ENCODE results near the gene RAD54L2. TPM values are rescaled to one million over a fixed set of nuclear protein-coding genes. Genes with fewer than 3 reads are reported as not detected.
"Not testable (repeated sequence)": the region's sequence is repeated elsewhere in the genome, so short reads cannot be mapped to it uniquely, and the experiment has no call there.

The RAD54L2 gene
- total RNA-seq, 1 donor from 2014 or later = 58.1 TPM

- no peak for DNase-seq (ENCODE audit: low read depth, low spot score)
- H3K4me3 Mint-ChIP-seq = peak overlapping the region; percentile 91
- no peaks in the 10 kb centered on the region for H3K9me3 Mint-ChIP-seq
- H3K36me3 Mint-ChIP-seq (ENCODE audit: low read depth) = no peaks in the 10 kb centered on the region
- H3K27me3 Mint-ChIP-seq (ENCODE audit: low read depth) = peaks cover 2% of the 10 kb centered on the region
- TF ChIP-seq, protein P1, sequence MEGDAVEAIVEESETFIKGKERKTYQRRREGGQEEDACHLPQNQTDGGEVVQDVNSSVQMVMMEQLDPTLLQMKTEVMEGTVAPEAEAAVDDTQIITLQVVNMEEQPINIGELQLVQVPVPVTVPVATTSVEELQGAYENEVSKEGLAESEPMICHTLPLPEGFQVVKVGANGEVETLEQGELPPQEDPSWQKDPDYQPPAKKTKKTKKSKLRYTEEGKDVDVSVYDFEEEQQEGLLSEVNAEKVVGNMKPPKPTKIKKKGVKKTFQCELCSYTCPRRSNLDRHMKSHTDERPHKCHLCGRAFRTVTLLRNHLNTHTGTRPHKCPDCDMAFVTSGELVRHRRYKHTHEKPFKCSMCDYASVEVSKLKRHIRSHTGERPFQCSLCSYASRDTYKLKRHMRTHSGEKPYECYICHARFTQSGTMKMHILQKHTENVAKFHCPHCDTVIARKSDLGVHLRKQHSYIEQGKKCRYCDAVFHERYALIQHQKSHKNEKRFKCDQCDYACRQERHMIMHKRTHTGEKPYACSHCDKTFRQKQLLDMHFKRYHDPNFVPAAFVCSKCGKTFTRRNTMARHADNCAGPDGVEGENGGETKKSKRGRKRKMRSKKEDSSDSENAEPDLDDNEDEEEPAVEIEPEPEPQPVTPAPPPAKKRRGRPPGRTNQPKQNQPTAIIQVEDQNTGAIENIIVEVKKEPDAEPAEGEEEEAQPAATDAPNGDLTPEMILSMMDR (conservative IDR thresholded peaks at IDR 0.05) = no peak
- H3K4me1 Mint-ChIP-seq = peaks cover 31% of the 10 kb centered on the region
- peak overlapping the region; percentile 64 for H3K27ac Mint-ChIP-seq (ENCODE audit: unreplicated experiment)
These were observed 897 bp downstream of the RAD54L2 start for GRCh38 chr3:51539291-51539941.

DNA sequence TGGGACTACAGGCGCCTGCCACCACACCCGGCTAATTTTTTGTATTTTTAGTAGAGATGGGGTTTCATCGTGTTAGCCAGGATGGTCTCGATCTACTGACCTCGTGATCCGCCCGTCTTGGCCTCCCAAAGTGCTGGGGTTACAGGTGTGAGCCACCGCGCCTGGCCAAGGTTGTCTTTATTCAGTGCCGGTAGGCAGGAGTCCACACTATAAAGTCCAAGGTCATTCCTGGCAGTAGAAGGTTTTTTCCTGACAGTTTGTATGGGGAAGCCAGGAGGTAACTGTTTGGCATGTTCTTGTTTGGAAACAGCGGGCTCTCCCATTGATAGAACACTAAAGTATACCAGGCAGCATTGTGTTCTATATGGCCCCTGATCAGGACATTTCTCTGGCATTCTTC lies 4.1 kb downstream of the RAD54L2 start:
- not testable (repeated sequence) for H3K27ac Mint-ChIP-seq (ENCODE audit: unreplicated experiment); DNase-seq (ENCODE audit: low read depth, low spot score); H3K36me3 Mint-ChIP-seq (ENCODE audit: low read depth); H3K27me3 Mint-ChIP-seq (ENCODE audit: low read depth); H3K9me3 Mint-ChIP-seq
- peaks cover 31% of the 10 kb centered on the region for H3K4me1 Mint-ChIP-seq
- peak overlapping the region; percentile 49 for H3K4me3 Mint-ChIP-seq

- Mint-ChIP-seq H3K4me1 (peaks cover 22% of the 10 kb centered on the region), H3K27ac (ENCODE audit: unreplicated experiment) (no peak overlapping the region), H3K4me3 (no peak overlapping the region), H3K27me3 (ENCODE audit: low read depth) (no peaks in the 10 kb centered on the region), H3K36me3 (ENCODE audit: low read depth) (no peaks in the 10 kb centered on the region), H3K9me3 (no peaks in the 10 kb centered on the region)
- no peak for DNase-seq (ENCODE audit: low read depth, low spot score)
- TF ChIP-seq, protein P1 (conservative IDR thresholded peaks at IDR 0.05) = no peak
These were observed 5.7 kb downstream of the RAD54L2 start for GRCh38 chr3:51544011-51544775.

- Mint-ChIP-seq H3K9me3 (no peaks in the 10 kb centered on the region), H3K36me3 (ENCODE audit: low read depth) (no peaks in the 10 kb centered on the region), H3K4me1 (no peaks in the 10 kb centered on the region), H3K27ac (ENCODE audit: unreplicated experiment) (peak overlapping the region; percentile 43), H3K4me3 (no peak overlapping the region), H3K27me3 (ENCODE audit: low read depth) (no peaks in the 10 kb centered on the region)
- TF ChIP-seq, protein P1 (conservative IDR thresholded peaks at IDR 0.05) = no peak
- no peak for DNase-seq (ENCODE audit: low read depth, low spot score)
These were observed 8.8 kb downstream of the RAD54L2 start for GRCh38 chr3:51547274-51547673.

DNA sequence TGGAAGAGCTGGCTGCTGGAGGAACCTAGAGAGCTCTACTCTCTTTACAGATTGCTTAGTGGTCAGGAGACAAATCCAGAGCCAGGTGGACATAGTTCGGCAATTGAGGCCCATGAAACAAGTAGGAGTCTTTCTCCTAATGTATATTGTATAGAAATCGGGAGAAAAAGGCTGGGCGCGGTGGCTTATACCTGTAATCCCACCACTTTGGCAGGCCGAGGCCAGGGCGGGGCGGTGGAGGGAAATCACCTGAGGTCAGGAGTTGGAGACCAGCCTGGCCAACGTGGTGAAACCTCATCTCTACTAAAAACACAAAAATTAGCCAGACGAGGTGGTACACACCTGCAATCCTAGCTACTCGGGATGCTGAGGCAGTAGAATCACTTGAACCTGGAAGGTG lies 10.8 kb downstream of the RAD54L2 start:
- no peak overlapping the region for H3K27ac Mint-ChIP-seq (ENCODE audit: unreplicated experiment)
- no peaks in the 10 kb centered on the region for H3K36me3 Mint-ChIP-seq (ENCODE audit: low read depth)
- no peaks in the 10 kb centered on the region for H3K9me3 Mint-ChIP-seq
- no peak for DNase-seq (ENCODE audit: low read depth, low spot score)
- TF ChIP-seq, protein P1 (conservative IDR thresholded peaks at IDR 0.05) = no peak
- H3K4me1 Mint-ChIP-seq = no peaks in the 10 kb centered on the region
- H3K27me3 Mint-ChIP-seq (ENCODE audit: low read depth) = no peaks in the 10 kb centered on the region
- no peak overlapping the region for H3K4me3 Mint-ChIP-seq

All from neural crest cell (in vitro differentiated cells).